ENCODE results near the gene DDX53.

Gene DDX53

GRCh38 chrX:23052324-23052723 is 52.6 kb downstream of the DDX53 start:
- no peak for DNase-seq

All from NCI-H2171 (cell line).